Measurements from ENCODE around the gene NR4A2. TPM values are rescaled to one million over a fixed set of nuclear protein-coding genes. Genes with fewer than 3 reads are reported as not detected.

NR4A2 gene
- total RNA-seq, 3 donors from 2014 or later = 27.8 to 29.7 (median 29.6) TPM

Other genes starting within 250 kb of the NR4A2 start
- 10 to 100 TPM; 20.7 to 21.1 (median 21.0) TPM for gene GPD2, start 103.7 kb upstream of the NR4A2 start, total RNA-seq